Stomach (tissue), 9 donors: ENCODE results near the gene CCR4. TPM values are rescaled to one million over a fixed set of nuclear protein-coding genes. Genes with fewer than 3 reads are reported as not detected.
"Not testable (repeated sequence)": the region's sequence is repeated elsewhere in the genome, so short reads cannot be mapped to it uniquely, and the experiment has no call there.

ENCODE experiments used
- DNase-seq, 2 donors: peaks; one replicate each; pipeline versions ENCODE4 v3.0.0 to v3.0.0-alpha.2; 2013 to 2019
- H3K27ac ChIP-seq, 5 donors: fragments of 200-600 bp in 4 of 5; sonication (generic) in 4 of 5; one replicate each; pipeline ENCODE4 v1.5.1; 2013 to 2019; ENCODE audit warnings: mild to moderate bottlenecking in 1 of 5, moderate library complexity in 1 of 5
- H3K27me3 ChIP-seq, 3 donors: fragments of 200-600 bp; sonication (generic); one replicate each; pipeline ENCODE4 v1.5.1; 2017 to 2019; ENCODE audit warnings: mixed run types in 1 of 3
- H3K36me3 ChIP-seq, 4 donors: fragments of 200-600 bp; sonication (generic); 1 replicate in 3 of 4; 2 replicates in 1 of 4; pipeline ENCODE4 v1.5.1; 2016 to 2019
- H3K4me1 ChIP-seq, 4 donors: fragments of 200-600 bp; sonication (generic); one replicate each; pipeline ENCODE4 v1.5.1; 2016 to 2019
- H3K4me3 ChIP-seq, 4 donors: fragments of 200-600 bp; sonication (generic) in 3 of 4; one replicate each; pipeline ENCODE4 v1.5.1; 2016 to 2019; ENCODE audit warnings: mild to moderate bottlenecking in 1 of 4
- H3K9me3 ChIP-seq, 4 donors: fragments of 200-600 bp; sonication (generic); one replicate each; pipeline ENCODE4 v1.5.1; 2016 to 2019
- EP300 ChIP-seq: sonication (generic); formaldehyde crosslinking; IDR thresholded peaks from one replicate; pipeline ENCODE4 v1.6.1; 2017; ENCODE audit warnings: antibody characterized with exemption
- POLR2A ChIP-seq, 4 donors: fragments of 450-650 bp; IDR thresholded peaks; one replicate each; pipeline ENCODE4 v1.6.1; 2016; ENCODE audit warnings: antibody characterized with exemption in 4 of 4, control low read depth in 2 of 4, mild to moderate bottlenecking in 1 of 4, moderate library complexity in 1 of 4
- POLR2AphosphoS5 ChIP-seq, 3 donors: sonication (generic); formaldehyde crosslinking; IDR thresholded peaks; one replicate each; pipeline ENCODE4 v1.6.1; 2016; ENCODE audit warnings: antibody characterized with exemption in 3 of 3
- WGBS, 5 donors: extraction: QIAGEN DNeasy Blood & Tissue Kit in 3 of 5; methylation state at CpG; one replicate each; pipeline versions ENCODE4 v1.1.5 to v1.1.7; 2013 to 2018; 5-methylcytosine and 5-hydroxymethylcytosine counted together
- intact Hi-C: fragments of 100-400 bp; cut with DNase I; formaldehyde crosslinking; loops from one replicate; pipeline ENCODE4 v1.15.1; 2023; ENCODE audit warnings: low total_unique reads
- polyA plus RNA-seq, 3 donors: library from polyadenylated mRNA; stranded (reverse); fragments of 200-250 nt; gene quantifications; one replicate each; pipeline ENCODE4 v1.2.3, GENCODE V29; 2013
- total RNA-seq, 5 donors: library from RNA; depleted of rRNA; stranded (reverse); fragments of >200 nt; gene quantifications; one replicate each; pipeline versions ENCODE4 v1.1.0 to v1.2.3, GENCODE V29; 2014 to 2016
- TF ChIP-seq, protein P1 (sequence below), 7 experiments: fragments of 450-650 bp in 4 of 7; fragments of 200-600 bp in 3 of 7; sonication (generic) in 3 of 7; IDR thresholded peaks; one replicate each; pipeline ENCODE4 v1.5.1; 2016 to 2019; ENCODE audit warnings: antibody characterized with exemption in 7 of 7, control low read depth in 2 of 7, mild to moderate bottlenecking in 1 of 7
- donor health status: healthy with polysubstance abuse.
- donor health status: Bipolar disorder and iron deficiency.
- donor health status: healthy.

Gene CCR4
- total and polyA plus RNA-seq, 8 donors = 0.15 to 1.1 (median 0.37) TPM; not detected in 4

DNA sequence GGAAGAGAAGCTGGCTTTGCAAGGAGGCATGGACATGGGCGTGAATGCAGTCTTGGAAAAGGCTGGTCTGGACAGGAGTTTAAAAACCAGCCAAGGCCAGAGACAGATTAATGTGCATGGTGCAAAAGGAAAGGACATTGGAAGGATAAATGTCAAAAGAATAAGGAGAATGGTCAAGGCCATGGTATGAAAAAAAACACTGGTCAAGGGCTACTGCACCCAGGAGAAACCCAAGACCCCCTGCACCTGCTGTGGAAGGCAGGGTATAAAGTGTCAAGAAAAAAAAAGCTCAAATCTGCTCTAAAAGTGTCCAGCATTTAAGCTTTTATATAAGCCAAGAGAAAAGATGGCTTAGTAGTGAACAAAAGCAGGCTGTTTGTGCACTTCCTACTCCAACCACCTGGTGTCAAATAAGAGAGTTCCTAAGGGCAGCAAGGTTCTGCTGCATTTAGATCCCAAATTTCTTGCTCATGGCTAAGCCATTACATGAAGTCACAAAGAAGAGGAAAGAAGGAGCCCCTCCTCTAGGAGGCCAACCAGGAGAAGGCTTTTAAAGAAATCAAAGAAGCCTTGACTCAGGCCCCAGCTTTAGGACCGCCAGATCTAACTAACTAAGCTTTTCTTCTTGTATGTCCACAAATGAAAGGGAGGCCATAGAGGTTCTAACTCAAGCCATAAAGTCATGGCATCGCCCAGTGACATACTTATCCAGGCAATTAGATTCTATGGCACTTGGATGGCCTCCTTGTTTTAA lies 16.9 kb downstream of the CCR4 start:
- TF ChIP-seq, protein P1, sequence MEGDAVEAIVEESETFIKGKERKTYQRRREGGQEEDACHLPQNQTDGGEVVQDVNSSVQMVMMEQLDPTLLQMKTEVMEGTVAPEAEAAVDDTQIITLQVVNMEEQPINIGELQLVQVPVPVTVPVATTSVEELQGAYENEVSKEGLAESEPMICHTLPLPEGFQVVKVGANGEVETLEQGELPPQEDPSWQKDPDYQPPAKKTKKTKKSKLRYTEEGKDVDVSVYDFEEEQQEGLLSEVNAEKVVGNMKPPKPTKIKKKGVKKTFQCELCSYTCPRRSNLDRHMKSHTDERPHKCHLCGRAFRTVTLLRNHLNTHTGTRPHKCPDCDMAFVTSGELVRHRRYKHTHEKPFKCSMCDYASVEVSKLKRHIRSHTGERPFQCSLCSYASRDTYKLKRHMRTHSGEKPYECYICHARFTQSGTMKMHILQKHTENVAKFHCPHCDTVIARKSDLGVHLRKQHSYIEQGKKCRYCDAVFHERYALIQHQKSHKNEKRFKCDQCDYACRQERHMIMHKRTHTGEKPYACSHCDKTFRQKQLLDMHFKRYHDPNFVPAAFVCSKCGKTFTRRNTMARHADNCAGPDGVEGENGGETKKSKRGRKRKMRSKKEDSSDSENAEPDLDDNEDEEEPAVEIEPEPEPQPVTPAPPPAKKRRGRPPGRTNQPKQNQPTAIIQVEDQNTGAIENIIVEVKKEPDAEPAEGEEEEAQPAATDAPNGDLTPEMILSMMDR (IDR thresholded peaks at IDR 0.05) = no peak
- no peak for TF ChIP-seq EP300
- TF ChIP-seq POLR2AphosphoS5 (IDR thresholded peaks at IDR 0.05) = no peak
- no peak for TF ChIP-seq POLR2A (IDR thresholded peaks at IDR 0.05)
- Histone ChIP-seq H3K4me3 (no peak overlapping the region), H3K36me3 (no peaks in the 10 kb centered on the region), H3K27me3 (no peaks in the 10 kb centered on the region), H3K4me1 (peaks cover 0 to 13% (median 3%) of the 10 kb centered on the region in 4 donors), H3K9me3 (peaks cover 0 to 18% (median 7%) of the 10 kb centered on the region in 4 donors), H3K27ac (no peak overlapping the region)
- intact Hi-C loops = no loop called here
- WGBS, 5 donors = 92 to 97% (median 96%) methylated on average over 3 of the region's 3 CpGs
- no peak for DNase-seq

DNA sequence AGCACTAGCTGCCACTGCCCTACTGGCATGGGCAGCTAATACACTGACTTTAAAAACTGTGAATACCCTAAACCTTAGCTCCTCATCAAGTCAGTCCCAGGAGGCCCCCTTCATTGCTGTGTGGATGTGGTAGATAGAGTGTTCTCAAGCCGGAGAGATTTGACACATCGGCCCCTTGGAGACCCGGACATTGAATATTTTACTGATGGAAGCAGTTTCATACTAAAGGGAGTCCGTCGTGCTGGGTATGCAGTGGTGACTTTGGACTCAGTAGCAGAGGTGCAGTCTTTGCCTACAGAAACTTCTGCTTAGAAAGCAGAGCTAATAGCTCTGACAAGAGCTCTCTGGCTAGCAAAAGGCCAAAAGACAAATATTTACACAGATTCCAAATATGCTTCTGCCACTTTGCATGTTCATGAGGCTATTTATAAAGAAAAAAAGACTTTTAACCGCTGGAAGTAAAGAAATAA lies 17.5 kb downstream of the CCR4 start:
- no peak for DNase-seq
- Histone ChIP-seq H3K36me3 (no peaks in the 10 kb centered on the region), H3K4me1 (peaks cover 0 to 13% (median 3%) of the 10 kb centered on the region in 4 donors), H3K9me3 (peaks cover 0 to 18% (median 7%) of the 10 kb centered on the region in 4 donors), H3K27ac (no peak overlapping the region), H3K27me3 (no peaks in the 10 kb centered on the region), H3K4me3 (no peak overlapping the region)
- 60 to 82% (median 74%) methylated on average over 6 of the region's 6 CpGs for WGBS, 5 donors
- TF ChIP-seq POLR2A (IDR thresholded peaks at IDR 0.05) (no peak), POLR2AphosphoS5 (IDR thresholded peaks at IDR 0.05) (no peak), EP300 (no peak)
- TF ChIP-seq, protein P1 (IDR thresholded peaks at IDR 0.05) = no peak
- intact Hi-C loops = no loop called here

DNA sequence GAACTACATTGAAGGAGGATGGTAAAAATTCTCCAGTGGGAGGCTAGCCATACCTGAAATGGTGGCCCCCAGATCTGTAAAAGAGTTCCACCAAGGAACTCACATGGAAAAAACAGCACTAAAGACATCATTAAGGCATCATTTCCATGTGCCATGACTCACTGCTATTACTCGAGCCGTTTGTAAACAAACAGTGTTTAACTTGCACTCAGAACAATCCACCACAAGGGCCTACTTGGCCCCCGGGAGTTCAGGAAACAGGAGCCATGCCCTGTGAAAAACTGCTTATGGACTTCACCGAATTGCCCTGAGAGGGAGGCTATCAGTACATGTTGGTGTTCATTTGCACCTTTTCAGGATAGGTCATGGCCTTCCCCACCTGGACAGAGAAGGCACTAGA lies 18.2 kb downstream of the CCR4 start:
- H3K27ac ChIP-seq = no peak overlapping the region
- intact Hi-C loops = no loop called here
- WGBS, 5 donors = 33 to 59% (median 36%) methylated on average over 4 of the region's 4 CpGs
- H3K36me3 ChIP-seq = no peaks in the 10 kb centered on the region
- no peak for TF ChIP-seq POLR2AphosphoS5 (IDR thresholded peaks at IDR 0.05)
- no peak for TF ChIP-seq POLR2A (IDR thresholded peaks at IDR 0.05)
- TF ChIP-seq, protein P1 (IDR thresholded peaks at IDR 0.05) = no peak
- TF ChIP-seq EP300 = no peak
- H3K27me3 ChIP-seq = no peaks in the 10 kb centered on the region
- peaks cover 0 to 18% (median 7%) of the 10 kb centered on the region in 4 donors for H3K9me3 ChIP-seq
- peaks cover 0 to 13% (median 3%) of the 10 kb centered on the region in 4 donors for H3K4me1 ChIP-seq
- DNase-seq = no peak
- no peak overlapping the region for H3K4me3 ChIP-seq

DNA sequence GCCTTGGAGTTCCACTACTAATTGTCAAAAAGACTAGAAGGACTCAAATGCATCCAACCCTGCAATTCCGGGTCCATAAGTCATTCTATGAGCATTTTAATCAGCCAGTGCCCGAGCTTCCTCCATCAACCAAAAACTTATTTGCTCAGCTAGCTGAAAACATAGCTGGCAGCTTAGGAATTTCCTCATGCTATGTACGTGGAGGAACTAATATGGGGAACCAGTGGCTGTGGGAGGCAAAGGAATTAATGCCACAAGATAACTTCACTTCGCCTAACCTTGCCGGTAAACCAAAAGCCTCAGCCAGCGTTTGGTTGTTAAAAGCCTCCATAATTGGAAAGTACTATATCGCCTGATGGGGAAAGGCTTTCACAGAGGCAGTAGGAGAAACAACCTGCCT lies 19.8 kb downstream of the CCR4 start:
- 87 to 90% (median 87%) methylated on average over 7 of the region's 7 CpGs for WGBS, 5 donors
- H3K27ac ChIP-seq, H3K27me3 ChIP-seq, H3K4me3 ChIP-seq, H3K36me3 ChIP-seq, intact Hi-C loops, DNase-seq, H3K9me3 ChIP-seq: not testable (repeated sequence)
- H3K4me1 ChIP-seq = peaks cover 0 to 13% (median 3%) of the 10 kb centered on the region in 4 donors
